Measurements from ENCODE around the gene MYL5.
A peak's percentile ranks its signal among the peaks of the same experiment; 100 is the strongest.
"Not testable (repeated sequence)": the region's sequence is repeated elsewhere in the genome, so short reads cannot be mapped to it uniquely, and the experiment has no call there.

Gene MYL5

GRCh38 chr4:674172-675035, at the start of gene MYL5, which contains the start of gene ATP5ME:
MYL5 (plus strand) TSS chr4:674542; CDS start chr4:678027, 3,485 bp downstream.
ATP5ME (minus strand) TSS chr4:674276; CDS start chr4:674247, 29 bp downstream.
- peak; percentile 91 to 96 for DNase-seq

GRCh38 chr4:624705-625590, 49.4 kb upstream of the MYL5 start, which contains the start of gene PDE6B:
PDE6B (plus strand) TSS chr4:625573; CDS start chr4:625627, 54 bp downstream.
- no peak for DNase-seq

- no peak for DNase-seq
These were observed 48.6 kb upstream of the MYL5 start for GRCh38 chr4:625631-626161.

- DNase-seq: no peak
These were observed 47.9 kb upstream of the MYL5 start for GRCh38 chr4:626201-627091.

- no peak for DNase-seq
These were observed 46.8 kb upstream of the MYL5 start for GRCh38 chr4:627347-628125.

- DNase-seq: no peak
These were observed 46.0 kb upstream of the MYL5 start for GRCh38 chr4:628311-628741.

- no peak for DNase-seq
These were observed 45.3 kb upstream of the MYL5 start for GRCh38 chr4:628821-629635.

GRCh38 chr4:629636-629914, 44.8 kb upstream of the MYL5 start:
- no peak for DNase-seq

- DNase-seq: no peak
These were observed 44.3 kb upstream of the MYL5 start for GRCh38 chr4:629915-630641.

- no peak for DNase-seq
These were observed 43.7 kb upstream of the MYL5 start for GRCh38 chr4:630656-631055.

- DNase-seq: no peak
These were observed 42.0 kb upstream of the MYL5 start for GRCh38 chr4:632196-632790.

GRCh38 chr4:632926-633325, 41.4 kb upstream of the MYL5 start:
- no peak for DNase-seq

GRCh38 chr4:633406-633805, 40.9 kb upstream of the MYL5 start:
- DNase-seq: no peak

GRCh38 chr4:633976-634598, 40.3 kb upstream of the MYL5 start:
- DNase-seq: no peak

GRCh38 chr4:634599-634985, 39.8 kb upstream of the MYL5 start:
- DNase-seq: no peak

GRCh38 chr4:635066-635835, 39.1 kb upstream of the MYL5 start:
- not testable (repeated sequence) for DNase-seq

- no peak for DNase-seq
These were observed 38.3 kb upstream of the MYL5 start for GRCh38 chr4:635851-636627.
